ENCODE results near the gene BATF.

Gene BATF

DNA sequence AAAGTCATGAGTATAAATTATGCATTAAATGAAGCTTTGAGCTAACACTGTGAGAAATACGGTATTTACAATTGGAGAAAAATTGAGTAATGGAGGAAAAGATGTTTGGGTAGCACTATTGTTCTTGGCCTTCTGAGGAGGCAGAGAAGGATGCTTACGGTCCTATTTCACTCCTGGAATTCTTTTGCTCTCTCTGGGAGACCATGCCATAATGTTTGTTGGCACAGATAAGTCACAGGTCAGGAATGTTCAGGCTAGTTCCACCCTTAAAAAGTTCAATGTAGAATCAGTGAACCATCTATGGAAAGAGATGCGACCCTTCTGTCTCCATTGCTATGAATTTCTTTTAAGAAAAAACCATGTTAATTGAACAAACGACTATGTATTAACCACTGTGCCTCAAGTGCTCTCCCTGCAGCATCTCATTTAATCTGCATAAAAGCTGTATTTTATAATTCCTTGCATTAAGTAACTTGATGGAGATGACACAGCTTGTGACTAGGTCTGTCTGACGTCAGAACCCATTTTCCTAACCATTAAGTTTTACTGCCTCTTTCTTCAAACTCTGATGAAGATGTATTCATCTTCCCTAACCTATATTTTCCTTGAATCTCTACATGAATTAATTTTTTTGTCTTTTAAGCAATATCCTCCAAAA lies 9.5 kb downstream of the BATF start:
- no peak for DNase-seq

DNA sequence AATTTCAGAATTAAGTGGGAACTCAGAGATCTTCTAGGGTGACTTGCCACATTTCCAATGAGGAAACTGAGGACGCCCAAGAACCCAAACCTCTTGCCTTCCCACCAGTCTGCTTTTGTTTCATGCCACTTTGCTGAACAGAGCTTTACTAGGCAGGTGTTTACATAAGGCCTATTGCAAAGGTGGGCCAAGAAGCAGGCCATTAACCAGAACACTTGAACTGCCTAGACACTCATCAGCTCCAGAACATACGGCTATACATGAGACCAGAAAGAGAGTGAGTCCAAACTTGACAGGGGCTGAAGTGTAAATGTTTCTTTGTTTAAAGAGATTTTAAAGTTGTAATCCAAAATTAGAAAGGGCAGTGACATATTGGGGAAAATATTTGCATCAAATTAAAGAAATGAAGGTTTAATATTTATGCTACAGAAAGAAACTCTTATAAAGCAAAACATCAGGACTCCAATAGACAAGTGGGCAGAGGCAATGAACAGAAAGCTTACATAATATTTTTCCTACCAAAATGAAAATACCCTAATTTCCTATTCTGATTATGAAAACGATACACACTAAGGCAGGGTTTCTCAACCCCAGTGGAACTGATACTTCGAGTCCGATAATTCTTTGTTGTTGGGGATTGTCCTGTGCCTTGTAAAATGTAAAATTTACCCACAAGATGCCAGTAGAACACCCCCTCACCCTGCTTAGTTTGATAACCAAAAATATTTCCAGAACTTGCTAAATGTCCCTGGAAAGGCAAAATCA lies 11.7 kb downstream of the BATF start:
- DNase-seq = no peak

DNA sequence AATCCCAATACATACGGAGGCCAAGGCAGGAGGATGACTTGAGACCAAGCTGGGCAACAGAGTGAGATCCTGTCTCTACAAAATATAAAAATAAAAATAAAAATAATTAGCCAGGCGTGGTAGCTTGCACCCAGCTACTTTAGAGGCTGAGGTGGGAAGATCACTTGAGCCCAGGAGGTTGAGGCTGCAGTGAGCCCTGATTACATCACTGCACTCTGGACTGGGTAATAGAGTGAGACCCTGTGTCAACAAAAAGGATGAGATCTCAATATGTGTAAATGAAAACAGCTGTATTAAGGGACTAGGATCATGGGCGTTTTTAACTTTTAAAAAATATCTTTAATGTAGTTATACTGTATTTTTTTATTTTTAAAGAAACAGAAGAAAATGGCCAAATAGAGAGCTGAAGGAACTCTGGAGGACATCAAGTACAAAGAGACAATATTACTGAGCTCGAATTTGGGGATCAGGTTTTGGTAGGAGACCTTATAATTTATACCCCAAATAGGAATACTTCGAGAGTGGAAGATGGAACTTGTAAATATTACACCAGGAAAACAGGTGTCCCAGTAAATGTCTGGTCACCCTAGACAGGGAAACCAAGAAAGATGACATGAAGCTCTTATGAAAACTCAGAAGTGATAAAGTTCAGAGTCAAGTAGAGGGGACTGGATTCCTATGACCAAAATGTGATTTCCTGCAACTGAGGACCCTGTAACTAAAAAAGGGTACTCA lies 13.1 kb downstream of the BATF start:
- DNase-seq = no peak

DNA sequence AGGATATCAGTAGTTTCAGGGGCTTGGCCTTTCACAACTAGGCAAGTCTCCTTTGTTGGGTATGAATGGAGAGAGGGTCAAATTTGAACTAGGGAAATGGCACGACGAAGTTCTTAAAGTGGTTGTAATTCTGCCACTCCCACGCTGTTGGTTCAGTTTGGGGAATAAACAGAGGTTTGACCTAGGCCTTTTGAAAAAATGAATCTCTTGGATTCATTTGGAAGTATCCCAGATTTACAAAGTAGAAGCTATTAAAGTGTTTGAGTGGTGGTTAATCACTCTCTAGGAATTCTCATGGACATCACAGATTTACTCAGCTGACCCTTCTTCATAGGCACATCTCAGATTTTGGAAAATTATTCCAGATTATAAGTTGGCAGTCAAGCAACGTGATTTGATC lies 14.8 kb downstream of the BATF start:
- no peak for DNase-seq

DNA sequence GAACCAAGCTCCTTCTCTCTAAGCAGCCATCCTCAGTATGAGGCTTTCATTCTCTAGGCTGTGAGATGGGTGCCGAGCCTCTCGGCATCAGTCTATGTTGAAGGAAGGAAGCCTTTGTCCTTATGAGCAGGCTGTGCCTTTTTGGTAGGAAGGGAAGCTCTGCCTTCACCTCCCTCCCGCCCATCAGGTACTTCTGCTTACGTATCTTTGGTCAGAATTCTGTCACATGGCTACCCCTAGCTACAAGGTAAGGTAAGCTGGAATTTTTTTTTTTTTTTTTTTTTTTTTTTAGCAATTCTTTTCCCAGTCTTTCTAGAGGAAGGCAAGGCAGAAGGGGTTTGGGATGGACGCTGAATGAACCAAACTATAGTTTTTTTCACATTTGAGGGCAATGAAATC lies 16.9 kb downstream of the BATF start:
- no peak for DNase-seq

DNA sequence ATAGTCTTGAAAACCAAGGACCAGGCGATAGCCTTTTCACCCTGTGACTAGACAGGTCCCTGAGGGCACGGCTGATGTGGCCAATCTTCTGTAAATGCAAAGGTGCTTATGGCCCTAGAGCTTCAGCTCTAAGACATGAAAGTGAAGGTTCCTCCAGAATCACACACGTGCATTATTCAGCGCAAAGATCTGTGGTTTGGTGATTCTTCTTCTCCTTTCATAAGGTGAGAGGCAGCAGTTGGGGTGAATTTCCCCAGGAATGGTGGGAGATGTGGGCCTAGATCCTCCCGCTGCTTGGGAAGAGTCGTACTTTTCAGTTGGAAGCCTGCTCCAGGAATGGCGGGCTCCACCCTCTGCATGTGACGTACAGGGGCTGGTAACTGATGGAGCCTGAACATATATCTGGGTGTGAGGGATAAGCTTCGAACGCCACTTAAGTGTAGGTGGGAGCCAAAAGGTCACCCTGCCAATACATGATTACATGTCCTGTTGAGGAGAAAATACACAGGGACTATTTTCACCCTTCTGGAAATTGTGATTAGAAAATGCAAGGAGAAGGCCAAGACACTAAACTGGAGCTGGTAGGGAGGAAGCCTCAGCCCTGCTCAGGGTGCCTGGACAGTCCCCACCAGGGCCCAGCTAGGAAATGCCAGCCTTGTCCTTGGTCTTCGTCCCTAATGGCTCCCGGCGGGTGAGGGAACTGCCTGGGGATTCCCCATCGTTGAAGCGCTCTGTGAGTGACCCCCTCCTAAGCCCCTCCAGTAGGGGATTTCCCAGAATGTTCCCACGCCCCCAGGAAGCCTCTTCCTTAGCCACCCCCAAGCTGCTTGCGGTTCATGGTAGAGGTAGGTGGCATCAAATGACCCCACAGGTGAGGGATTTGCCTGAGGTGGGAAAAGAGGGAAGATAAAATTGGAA lies 17.6 kb downstream of the BATF start:
- DNase-seq = no peak

DNA sequence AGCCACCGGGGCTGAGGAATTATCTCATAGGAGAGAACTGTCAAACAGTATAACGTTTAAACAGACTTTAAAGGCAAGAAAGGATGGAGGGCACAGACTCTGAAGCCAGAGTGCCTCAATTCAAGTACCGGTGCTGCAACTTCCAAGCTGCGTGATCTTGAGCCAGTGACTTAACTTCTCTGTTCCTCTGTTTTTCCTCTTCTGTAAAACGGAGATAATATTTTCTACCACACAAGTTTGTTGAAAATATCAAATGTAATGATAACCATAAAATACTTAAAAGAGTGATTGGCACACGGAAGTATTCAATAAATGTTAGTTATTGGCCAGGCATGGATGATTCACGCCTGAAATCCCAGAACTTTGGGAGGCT lies 18.2 kb downstream of the BATF start:
- DNase-seq = no peak

DNA sequence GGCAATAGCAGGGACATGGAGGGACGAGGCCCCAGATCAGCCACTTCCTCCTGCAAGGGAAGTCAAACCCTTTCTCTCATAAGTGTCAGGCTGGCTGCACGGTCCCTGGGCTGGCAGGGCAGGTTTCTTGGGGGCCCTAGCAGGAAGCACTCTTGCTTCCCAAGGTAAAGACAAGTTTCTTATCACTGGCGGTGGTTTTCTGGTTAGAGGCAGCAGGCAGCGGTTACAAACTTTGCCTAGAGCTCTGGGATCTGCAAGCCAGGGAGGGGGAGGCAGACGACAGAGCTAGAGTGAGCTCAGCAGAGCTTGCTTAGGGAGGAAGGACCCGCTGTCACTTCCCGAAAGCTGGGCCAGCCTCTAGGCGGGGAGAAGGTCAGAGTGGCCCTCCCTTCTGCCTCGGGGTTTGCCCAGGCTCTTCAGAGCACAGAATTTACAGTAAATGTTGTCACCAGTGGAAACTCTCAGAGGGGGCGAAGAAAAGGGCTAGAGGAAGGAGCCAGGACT lies 20.4 kb downstream of the BATF start:
- DNase-seq = peak in 18 of 56 donors; percentile 4 to 25 (median 16)

DNA sequence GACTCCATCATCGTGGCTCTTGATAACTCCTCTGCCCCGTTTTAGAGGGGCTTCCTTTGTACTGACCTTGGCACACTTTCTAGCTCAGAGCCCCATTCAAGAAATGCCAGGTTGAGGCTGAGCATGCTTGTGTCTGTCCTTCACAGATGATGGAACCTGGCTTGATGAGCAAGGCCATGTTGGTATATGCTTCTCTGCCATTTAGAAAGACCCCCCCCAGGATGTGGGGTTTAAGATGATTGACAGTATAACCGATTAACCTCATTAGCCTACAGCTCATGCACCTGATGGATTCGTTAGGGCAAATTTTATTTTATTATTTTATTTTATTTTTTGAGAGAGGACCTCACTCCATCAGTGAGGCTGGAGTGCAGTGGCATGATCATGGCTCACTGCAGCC lies 21.0 kb downstream of the BATF start:
- DNase-seq = no peak

DNA sequence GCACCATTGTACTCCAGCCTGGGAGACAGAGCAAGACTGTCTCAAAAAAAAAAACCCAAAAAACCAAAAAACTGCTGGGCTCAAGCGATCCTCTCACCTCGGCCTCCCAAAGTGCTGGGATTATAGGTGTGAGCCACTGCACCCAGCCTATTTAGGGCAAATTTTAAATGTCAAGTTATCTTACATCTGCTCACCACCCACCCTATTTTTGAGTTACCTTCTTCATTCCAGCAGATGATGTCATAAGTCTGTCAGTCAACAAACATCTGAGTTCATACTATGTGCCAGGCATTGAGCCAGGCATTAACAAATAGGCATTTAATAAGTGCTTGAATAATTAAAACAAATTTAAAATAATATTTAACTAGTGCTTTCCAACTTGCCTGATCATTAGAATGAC lies 21.5 kb downstream of the BATF start:
- DNase-seq = no peak

DNA sequence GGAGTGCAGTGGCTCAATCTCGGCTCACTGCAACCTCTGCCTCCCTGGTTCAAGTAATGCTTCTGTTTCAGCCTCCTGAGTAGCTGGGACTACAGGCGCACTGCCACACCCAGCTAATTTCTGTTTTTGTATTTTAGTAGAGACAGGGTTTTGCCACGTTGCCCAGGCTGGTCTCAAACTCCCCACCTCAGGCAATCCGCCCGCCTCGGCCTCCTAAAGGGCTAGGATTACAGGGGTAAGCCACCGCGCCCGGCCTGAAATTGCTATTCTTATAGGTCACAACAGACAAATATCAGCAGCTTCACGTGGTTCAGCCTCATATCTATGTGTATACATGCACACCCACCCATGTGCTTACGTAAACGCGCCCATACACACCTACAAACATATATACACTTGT lies 23.6 kb downstream of the BATF start:
- DNase-seq = no peak

DNA sequence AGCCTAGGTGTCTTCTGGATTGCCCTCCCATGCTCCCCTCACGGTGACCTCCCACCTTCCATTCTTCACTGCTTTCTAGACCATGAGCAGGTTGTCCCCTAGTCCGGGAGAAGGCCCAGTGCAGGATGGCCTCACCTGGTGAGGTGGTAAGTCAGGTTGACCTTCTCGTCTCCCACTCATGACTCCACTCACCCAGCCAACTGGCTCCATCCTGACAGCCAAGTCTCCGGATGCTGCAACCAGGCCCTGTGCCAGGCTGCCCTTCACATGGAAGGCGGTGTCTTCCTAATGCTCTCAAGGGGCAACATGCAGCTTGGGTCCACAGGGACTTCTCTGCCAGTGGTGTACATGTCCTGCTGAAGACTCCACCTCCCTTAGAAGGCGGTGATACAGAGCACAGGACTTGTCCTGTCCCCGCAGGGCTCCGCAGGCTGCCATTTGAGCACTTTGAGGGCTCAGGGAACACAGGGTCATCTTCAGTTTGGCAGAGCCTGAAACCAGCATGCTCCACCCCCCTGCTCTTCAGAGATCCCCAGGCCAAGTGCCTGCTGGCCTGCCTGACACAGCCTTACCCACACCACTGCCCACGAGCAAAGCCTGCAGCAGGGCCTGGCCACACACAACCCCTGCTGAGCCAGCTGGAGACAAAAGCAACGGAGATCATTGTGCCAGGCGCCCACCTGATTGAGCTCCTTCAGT lies 25.4 kb downstream of the BATF start:
- no peak for DNase-seq

DNA sequence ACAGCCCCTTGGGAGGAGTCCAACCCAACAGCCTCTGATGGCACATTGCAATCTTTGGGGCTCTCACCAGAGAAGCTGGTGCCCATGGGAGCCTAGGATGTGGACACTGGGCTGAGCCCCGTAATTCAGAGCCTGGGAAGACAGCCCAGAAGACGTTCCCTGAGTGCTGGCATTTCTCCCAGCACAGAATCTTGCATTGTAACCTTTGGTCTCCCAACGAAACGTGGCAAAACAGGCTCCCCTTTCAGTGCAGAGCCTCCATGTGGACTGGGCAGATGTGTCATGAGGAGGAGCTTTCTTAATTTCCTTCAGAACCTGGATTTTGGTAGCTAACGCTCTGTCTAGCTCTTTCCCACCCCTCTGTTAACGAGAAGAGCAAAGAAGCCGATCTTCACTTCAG lies 26.3 kb downstream of the BATF start:
- no peak for DNase-seq

DNA sequence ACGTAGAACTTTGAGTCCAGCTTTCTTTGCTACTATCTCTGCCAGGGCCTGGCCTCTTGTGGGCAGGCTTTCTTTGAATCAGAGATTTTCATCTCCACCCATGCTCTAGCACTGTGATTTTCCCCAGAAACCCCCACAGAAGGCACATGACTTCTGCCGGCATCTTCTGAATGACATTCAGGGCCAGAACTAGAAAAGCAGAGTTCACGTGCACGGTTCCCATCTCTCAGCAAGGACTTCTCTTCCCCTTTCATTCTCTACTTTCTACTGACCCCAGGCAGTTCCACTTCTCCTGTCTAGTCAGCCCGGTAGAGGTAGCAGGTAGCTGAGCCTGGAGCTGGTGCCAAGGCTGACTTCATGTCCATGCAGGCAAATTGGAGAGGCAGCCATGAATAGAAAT lies 26.9 kb downstream of the BATF start:
- DNase-seq = no peak

DNA sequence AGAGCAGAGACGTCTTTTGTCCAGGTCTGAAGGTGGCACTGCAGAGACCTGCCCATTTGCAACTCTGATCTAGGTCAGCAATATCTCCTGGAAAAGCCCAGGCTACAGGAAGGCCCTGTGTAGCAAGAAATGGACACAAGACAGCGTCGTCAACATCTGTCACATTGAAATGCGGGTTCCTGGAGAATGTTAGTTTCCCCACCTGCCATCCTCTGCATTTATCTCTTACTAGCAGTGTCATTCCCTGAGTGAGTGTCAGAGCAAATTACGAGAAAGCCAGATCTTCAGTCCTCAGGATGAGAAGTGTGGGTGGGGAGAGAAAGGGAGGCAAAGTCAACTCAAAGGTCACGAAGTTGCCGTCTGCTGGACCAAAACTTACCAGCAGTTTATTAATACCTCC lies 28.8 kb downstream of the BATF start:
- DNase-seq = no peak

DNA sequence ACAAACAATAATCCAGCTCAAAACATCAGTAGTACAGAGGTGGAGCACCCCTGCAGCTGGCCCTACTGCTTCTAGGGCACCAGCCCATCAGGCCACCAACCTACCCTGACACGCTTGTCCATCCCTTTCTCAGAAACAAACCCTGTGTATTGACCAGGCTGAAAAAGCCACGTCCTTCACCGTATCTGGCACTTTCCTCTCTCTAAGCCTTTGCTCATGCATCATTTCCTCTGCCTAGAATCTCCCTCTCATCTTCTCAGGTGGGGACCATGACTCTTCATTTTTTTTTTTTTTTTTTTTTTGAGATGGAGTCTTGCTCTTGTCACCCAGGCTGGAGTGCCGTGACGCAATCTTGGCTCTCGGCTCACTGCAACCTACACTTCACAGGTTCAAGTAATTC lies 30.9 kb downstream of the BATF start:
- DNase-seq = no peak

DNA sequence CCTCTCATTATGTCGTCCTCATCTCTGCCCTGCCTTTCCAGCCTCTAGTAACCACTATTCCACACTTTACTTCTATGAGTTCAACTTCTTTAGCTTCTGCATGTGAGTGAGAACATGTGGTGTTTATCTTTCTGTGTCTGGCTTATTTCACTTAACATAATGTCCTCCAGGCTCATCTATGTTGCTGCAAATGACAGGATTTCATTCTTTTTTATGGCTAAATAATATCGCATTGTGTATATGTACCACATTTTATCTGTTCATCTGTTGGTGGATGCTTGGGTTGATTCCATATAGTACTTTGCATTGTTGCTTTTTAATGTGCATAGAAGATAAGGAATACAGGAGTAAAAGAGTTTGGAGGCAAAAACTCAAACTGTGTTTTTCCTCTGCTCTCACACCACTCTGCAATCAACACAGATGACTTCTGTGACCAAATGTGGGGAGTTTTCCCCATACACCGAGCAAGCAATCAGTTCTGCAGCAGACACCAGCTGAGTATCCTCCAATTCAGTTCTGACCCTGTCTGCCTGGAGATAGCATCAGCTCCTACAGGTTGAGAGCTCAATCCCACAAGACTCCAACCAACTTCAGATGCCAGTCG lies 31.6 kb downstream of the BATF start:
- no peak for DNase-seq

DNA sequence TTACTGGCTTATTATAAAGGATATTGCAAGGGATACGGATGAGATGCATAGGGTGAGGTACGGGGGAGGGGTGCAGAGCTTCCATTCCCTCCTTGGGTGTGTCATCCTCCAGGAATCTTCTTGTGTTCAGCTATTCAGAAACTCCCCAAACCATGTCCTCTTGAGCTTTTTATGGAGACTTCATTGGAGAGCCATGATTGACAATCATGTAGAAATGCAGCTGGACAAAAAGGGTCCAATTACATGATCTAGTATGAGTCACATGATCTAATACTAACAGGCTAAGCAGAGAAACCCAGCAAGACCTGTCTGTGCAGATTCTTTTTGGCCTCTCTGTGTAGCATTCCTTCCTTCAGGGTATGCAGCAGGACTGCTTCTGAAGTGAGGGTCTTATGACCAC lies 32.2 kb downstream of the BATF start:
- no peak for DNase-seq

DNA sequence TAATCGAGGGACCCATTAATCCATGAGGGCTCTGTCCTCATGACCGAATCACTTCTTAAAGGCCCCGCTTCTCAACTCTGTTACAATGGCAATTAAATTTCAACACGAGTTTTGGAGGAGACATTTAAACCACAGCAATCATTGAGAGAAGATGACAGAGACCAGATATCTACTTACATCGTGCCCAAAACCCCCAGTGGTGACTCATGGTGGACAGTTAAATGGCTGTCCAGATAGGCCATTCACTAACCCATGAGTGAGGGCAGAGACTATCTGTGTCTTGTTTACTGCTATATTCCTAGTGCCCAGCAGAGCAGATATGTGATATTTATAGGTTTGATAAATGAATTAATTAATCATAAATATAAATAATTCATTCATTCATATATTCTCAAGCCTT lies 36.2 kb downstream of the BATF start:
- DNase-seq = no peak

DNA sequence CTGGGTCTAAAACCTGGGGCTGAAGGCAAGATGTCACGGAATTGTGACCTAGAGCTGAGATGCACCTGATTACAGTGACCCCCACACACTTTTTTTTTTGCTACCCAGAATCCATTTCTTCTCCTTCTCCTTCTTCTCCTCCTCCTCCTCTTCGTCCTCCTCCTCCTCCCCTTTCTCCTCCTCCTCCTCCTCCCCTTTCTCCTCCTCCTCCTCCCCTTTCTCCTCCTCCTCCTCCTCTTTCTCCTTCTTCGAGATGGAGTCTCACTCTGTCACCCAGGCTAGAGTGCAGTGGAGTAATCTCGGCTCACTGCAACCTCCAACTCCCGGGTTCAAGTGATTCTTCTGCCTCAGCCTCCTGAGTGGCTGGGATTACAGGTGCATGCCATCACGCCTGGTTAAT lies 36.8 kb downstream of the BATF start:
- no peak for DNase-seq

Data from amygdala (tissue), 56 donors.